Epithelial cell of proximal tubule (primary cell): ENCODE data around the gene SLCO2A1. TPM values are rescaled to one million over a fixed set of nuclear protein-coding genes. Genes with fewer than 3 reads are reported as not detected.

Experiments used
- DNase-seq: peaks from one replicate; pipeline ENCODE4 v3.0.0-alpha.2; 2011; ENCODE audit warnings: low read depth
- H3K4me3 ChIP-seq: 2 replicates; pipeline ENCODE4 v1.5.1; 2011; ENCODE audit warnings: low read depth, mild to moderate bottlenecking, low read length
- total RNA-seq: library from RNA; depleted of rRNA; stranded (reverse); fragments of >200 nt; gene quantifications from 2 replicates; pipeline ENCODE4 v1.2.3, GENCODE V29; 2015
- TF ChIP-seq, protein P1 (sequence below): conservative IDR thresholded peaks from 2 replicates; pipeline ENCODE4 v1.5.1; 2012; ENCODE audit warnings: low read depth, mild to moderate bottlenecking, low read length

The SLCO2A1 gene
- total RNA-seq, 1 donor from 2014 or later = 0.75 TPM

GRCh38 chr3:134060561-134061385 is 31.0 kb upstream of the SLCO2A1 start:
- DNase-seq = no peak
- H3K4me3 ChIP-seq = no peak overlapping the region
- TF ChIP-seq, protein P1, sequence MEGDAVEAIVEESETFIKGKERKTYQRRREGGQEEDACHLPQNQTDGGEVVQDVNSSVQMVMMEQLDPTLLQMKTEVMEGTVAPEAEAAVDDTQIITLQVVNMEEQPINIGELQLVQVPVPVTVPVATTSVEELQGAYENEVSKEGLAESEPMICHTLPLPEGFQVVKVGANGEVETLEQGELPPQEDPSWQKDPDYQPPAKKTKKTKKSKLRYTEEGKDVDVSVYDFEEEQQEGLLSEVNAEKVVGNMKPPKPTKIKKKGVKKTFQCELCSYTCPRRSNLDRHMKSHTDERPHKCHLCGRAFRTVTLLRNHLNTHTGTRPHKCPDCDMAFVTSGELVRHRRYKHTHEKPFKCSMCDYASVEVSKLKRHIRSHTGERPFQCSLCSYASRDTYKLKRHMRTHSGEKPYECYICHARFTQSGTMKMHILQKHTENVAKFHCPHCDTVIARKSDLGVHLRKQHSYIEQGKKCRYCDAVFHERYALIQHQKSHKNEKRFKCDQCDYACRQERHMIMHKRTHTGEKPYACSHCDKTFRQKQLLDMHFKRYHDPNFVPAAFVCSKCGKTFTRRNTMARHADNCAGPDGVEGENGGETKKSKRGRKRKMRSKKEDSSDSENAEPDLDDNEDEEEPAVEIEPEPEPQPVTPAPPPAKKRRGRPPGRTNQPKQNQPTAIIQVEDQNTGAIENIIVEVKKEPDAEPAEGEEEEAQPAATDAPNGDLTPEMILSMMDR = no peak

GRCh38 chr3:134059671-134060560 is 30.2 kb upstream of the SLCO2A1 start:
- TF ChIP-seq, protein P1 = peak; percentile 48
- no peak for DNase-seq
- H3K4me3 ChIP-seq = no peak overlapping the region

DNA sequence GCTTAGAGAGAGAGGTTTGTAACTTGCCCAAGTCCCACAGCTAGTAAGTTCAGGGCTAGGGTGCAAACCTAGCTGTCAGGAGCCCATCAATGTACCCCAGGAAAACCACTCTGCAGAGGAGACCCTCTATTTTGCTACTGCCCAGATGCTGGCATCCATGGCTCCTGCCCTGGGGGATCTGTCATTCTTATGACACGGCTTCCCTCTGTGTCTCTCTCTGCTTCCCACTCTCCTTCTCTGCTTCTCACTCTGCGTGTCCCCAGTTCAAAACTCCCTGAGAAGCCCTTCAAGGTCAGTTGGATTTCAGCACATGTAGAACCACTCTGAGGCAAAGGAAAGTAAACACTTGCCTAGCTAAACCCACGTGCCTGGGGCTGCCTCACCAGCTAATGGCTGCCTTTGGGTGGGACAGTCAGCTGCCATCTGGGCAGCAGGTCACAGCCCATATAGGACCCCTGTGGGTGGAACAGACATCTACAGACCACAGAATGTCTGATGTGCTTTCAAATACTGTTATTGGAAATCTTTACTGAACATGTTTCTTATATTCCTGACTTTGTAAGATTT is 29.4 kb upstream of the SLCO2A1 start:
- TF ChIP-seq, protein P1 = no peak
- H3K4me3 ChIP-seq = no peak overlapping the region
- no peak for DNase-seq

DNA sequence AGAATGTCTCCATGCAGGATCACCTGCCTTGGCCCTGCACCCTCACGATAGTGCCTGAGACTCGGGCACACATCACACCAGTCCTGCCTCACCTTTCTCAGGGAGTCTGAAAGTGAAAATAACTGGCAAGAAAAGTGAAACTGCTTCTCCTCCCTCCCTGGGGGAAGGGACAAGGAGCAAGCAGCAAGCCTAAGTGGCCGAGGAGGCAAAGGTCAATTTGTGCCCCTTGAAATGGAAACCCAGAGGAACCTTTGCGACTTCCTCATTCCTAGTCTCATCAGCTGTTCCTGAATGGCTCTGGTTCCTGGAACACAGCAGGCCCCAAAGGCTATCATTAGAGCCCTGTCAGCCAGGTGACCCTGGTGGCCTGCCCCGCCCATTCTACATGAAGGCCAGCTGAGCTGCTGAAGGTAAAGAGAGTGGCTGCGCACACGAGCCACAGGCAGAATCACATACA is 28.0 kb upstream of the SLCO2A1 start:
- H3K4me3 ChIP-seq = no peak overlapping the region
- no peak for DNase-seq

GRCh38 chr3:134057006-134057653 is 27.4 kb upstream of the SLCO2A1 start:
- H3K4me3 ChIP-seq = no peak overlapping the region
- DNase-seq = no peak
- TF ChIP-seq, protein P1 = no peak

More for the DNA sequence above, 28.0 kb upstream of the SLCO2A1 start:
- TF ChIP-seq, protein P1 = no peak

DNA sequence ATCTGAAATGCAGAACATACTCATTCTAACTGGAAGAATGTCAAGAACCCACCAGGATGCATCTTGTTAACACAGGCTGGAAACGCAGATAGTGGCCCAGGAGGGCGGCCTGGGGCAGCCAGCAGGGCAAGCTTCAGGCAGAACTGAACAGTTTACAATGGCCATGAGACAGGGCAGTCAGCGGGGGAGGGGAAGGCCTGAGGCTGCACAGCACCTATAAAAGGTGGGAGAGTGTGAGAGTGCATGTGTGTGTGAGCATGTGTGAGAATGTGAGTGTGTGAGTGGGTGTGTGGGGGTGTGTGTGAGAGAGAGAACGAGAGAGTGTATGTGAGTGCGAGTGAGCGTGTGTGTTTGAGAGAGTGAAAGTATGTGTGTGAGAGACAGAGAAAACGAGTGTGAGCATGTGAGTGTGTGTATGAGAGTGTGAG is 26.8 kb upstream of the SLCO2A1 start:
- TF ChIP-seq, protein P1 = no peak
- H3K4me3 ChIP-seq = no peak overlapping the region

More for the DNA sequence above, 26.8 kb upstream of the SLCO2A1 start:
- DNase-seq = no peak
